Measurements from ENCODE around the gene TLN1. TPM values are rescaled to one million over a fixed set of nuclear protein-coding genes. Genes with fewer than 3 reads are reported as not detected.

Gene TLN1
- total and polyA plus RNA-seq, 2 of the 4 experiments (the other 2 are of a cell fraction) = 228 to 346 TPM

DNA sequence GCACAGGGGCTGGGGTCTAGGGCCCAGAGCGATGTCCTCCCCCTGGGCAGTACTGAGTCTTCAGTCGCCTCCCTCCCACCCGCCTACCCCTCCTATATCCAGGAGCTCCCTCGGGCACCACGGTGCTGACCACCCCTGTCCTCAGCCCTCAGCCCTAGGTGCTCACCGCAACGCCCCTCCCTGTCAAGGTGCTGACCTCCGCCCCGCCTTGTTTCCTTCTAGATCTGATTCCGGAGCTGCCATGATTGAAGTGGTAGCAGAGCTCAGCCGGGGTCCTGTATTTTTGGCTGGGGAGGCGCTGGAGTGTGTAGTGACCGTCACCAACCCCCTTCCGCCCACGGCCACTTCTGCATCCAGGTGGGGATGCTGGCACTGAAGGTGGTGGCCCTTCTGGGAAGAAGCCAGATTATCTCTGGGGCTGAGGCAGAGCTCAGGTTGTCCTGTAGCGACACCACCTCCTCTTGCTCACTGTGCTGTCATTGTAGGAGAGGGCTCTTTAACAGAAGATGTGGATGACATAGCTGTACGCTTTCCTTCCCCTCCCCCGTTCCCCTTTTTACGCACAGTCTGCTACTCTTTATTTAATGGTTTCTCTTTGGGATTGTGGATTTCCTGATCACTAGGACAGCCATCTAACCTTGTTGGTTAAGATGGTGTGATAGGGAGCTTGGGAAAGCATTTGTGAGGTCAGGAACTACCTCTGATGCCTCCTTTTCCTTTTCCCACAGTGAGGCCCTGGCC is 17.7 kb upstream of the TLN1 start:
- peak overlapping the region; percentile 99 for H2AFZ ChIP-seq (replicated peaks; ENCODE audit: low read length, poor library complexity)
- peak overlapping the region; percentile 65 for H4K5ac ChIP-seq (ENCODE audit: low read depth, low read length)
- H2BK20ac ChIP-seq (ENCODE audit: low read depth, low read length) = no peak overlapping the region
- no TSS peak for BruUV-seq (replicated peaks)
- peak overlapping the region; percentile 98 for H3K4me3 ChIP-seq (ENCODE audit: insufficient read depth, low read depth, low read length)
- H3K56ac ChIP-seq (ENCODE audit: extremely low read depth, insufficient read depth, low read length) = peak overlapping the region; percentile 47; the same call in 1 of the 2 replicates
- H2AK5ac ChIP-seq (ENCODE audit: low read depth, low read length) = peak overlapping the region; percentile 27
- H3K4me1 ChIP-seq (ENCODE audit: control insufficient read depth, insufficient read depth, low read length) = peaks cover 14% of the 10 kb centered on the region
- H3K9me3 ChIP-seq (ENCODE audit: control insufficient read depth, insufficient read depth, low read length) = no peaks in the 10 kb centered on the region
- peak overlapping the region; percentile 73 for H2BK5ac ChIP-seq (ENCODE audit: low read depth, low read length, poor library complexity, severe bottlenecking)
- intact Hi-C loops (cut with micrococcal nuclease) = no loop called here
- peak overlapping the region; percentile 99 for H3K9ac ChIP-seq (ENCODE audit: low read depth, low read length)
- H4K91ac ChIP-seq (ENCODE audit: insufficient read depth, low read depth, low read length) = peak overlapping the region; percentile 95
- peak; percentile 18 for ATAC-seq (ENCODE audit: low read depth)
- peaks cover 31% of the 10 kb centered on the region for H4K20me1 ChIP-seq (ENCODE audit: insufficient read depth, low read length)
- peaks cover 37% of the 10 kb centered on the region for H3K36me3 ChIP-seq (ENCODE audit: control insufficient read depth, insufficient read depth, low read length)
- ChIA-PET CTCF (interaction anchor here (0.6 to 2.7 kb wide), 2 partner anchors 14 to 114 kb away, joined by 3 to 7 read pairs; no protein-coding TSS in a partner anchor), POLR2A (ENCODE audit: unreplicated experiment) (no interaction called here)
- dilution Hi-C loops (cut with HindIII; ENCODE audit: low sequenced_read_pairs, unreplicated experiment) = no loop called here
- 0 out of 3 replicates have a peak overlapping the region, but pooled peaks have one; percentile 28 for H2BK15ac ChIP-seq (ENCODE audit: low read depth, low read length)
- peak overlapping the region; percentile 97 to 100 for H4K8ac ChIP-seq (ENCODE audit: low read depth in 2 of 2, low read length in 2 of 2)
- peak overlapping the region; percentile 97 for H3K4ac ChIP-seq (ENCODE audit: low read depth, low read length)
- peak overlapping the region; percentile 62; the same call in 1 of the 2 replicates for H2BK120ac ChIP-seq (ENCODE audit: low read depth, low read length)
- peak overlapping the region; percentile 94 for H3K27ac ChIP-seq (ENCODE audit: insufficient read depth, low read length)
- WGBS, 2 experiments (ENCODE audit: extremely low coverage in 2 of 2, insufficient read length in 1 of 2) = no CpG with 5 or more reads among the region's 19 CpGs
- no peak for DNase-seq
- in situ Hi-C loops (cut with MboI; ENCODE audit: low sequenced_read_pairs) = no loop called here
- peak overlapping the region; percentile 99 for H3K14ac ChIP-seq (replicated peaks; ENCODE audit: low read depth, low read length)
- H3K79me1 ChIP-seq (ENCODE audit: low read depth in 1 of 2, low read length in 2 of 2) = peaks cover 43 to 56% of the 10 kb centered on the region in 2 experiments
- H3K9me1 ChIP-seq (ENCODE audit: insufficient read depth, low read length) = peaks cover 21% of the 10 kb centered on the region
- no peaks in the 10 kb centered on the region for H3K27me3 ChIP-seq (ENCODE audit: control insufficient read depth, insufficient read depth, low read length)
- peak overlapping the region; percentile 73 for H3K23ac ChIP-seq (ENCODE audit: low read depth, low read length)
- peak overlapping the region; percentile 98 for H3K4me2 ChIP-seq (ENCODE audit: low read depth, low read length)
- H3K18ac ChIP-seq (ENCODE audit: low read depth, low read length) = no peak overlapping the region; the same call in 1 of the 2 replicates
- H2AK9ac ChIP-seq (replicated peaks; ENCODE audit: low read depth, low read length, poor library complexity) = peak overlapping the region; percentile 65
- no peak for TF ChIP-seq POLR2A (IDR thresholded peaks at IDR 0.05; ENCODE audit: low read depth, low read length)
- TF ChIP-seq MXI1 (IDR thresholded peaks at IDR 0.05; ENCODE audit: borderline replicate concordance, low read depth, low read length) = no peak
- no peak for TF ChIP-seq RFX5 (IDR thresholded peaks at IDR 0.05; ENCODE audit: low read depth, low read length)
- no peak for TF ChIP-seq NFE2L2 (IDR thresholded peaks at IDR 0.05; ENCODE audit: low read depth, low read length)
- no peak for TF ChIP-seq USF2 (IDR thresholded peaks at IDR 0.05; ENCODE audit: low read depth, low read length)
- TF ChIP-seq FOS (IDR thresholded peaks at IDR 0.05; ENCODE audit: low read depth, low read length) = no peak
- TF ChIP-seq CHD1 (IDR thresholded peaks at IDR 0.05; ENCODE audit: low read depth, low read length) = no peak
- TF ChIP-seq, protein P1, sequence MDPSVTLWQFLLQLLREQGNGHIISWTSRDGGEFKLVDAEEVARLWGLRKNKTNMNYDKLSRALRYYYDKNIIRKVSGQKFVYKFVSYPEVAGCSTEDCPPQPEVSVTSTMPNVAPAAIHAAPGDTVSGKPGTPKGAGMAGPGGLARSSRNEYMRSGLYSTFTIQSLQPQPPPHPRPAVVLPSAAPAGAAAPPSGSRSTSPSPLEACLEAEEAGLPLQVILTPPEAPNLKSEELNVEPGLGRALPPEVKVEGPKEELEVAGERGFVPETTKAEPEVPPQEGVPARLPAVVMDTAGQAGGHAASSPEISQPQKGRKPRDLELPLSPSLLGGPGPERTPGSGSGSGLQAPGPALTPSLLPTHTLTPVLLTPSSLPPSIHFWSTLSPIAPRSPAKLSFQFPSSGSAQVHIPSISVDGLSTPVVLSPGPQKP (IDR thresholded peaks at IDR 0.05; ENCODE audit: borderline replicate concordance, low read depth, low read length) = no peak
- TF ChIP-seq BHLHE40 (IDR thresholded peaks at IDR 0.05; ENCODE audit: low read depth, low read length) = no peak
- TF ChIP-seq CEBPB (IDR thresholded peaks at IDR 0.05; ENCODE audit: low read depth, low read length) = no peak
- TF ChIP-seq, protein P2, sequence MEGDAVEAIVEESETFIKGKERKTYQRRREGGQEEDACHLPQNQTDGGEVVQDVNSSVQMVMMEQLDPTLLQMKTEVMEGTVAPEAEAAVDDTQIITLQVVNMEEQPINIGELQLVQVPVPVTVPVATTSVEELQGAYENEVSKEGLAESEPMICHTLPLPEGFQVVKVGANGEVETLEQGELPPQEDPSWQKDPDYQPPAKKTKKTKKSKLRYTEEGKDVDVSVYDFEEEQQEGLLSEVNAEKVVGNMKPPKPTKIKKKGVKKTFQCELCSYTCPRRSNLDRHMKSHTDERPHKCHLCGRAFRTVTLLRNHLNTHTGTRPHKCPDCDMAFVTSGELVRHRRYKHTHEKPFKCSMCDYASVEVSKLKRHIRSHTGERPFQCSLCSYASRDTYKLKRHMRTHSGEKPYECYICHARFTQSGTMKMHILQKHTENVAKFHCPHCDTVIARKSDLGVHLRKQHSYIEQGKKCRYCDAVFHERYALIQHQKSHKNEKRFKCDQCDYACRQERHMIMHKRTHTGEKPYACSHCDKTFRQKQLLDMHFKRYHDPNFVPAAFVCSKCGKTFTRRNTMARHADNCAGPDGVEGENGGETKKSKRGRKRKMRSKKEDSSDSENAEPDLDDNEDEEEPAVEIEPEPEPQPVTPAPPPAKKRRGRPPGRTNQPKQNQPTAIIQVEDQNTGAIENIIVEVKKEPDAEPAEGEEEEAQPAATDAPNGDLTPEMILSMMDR (conservative IDR thresholded peaks at IDR 0.05; ENCODE audit: low read depth, low read length) = no peak
- no peak for TF ChIP-seq MAZ (IDR thresholded peaks at IDR 0.05; ENCODE audit: borderline replicate concordance, low read depth, low read length)
- TF ChIP-seq SMC3 (IDR thresholded peaks at IDR 0.05; ENCODE audit: low read depth, low read length) = no peak
- no peak for TF ChIP-seq RAD21 (IDR thresholded peaks at IDR 0.05; ENCODE audit: low read length)
- TF ChIP-seq MAFK (IDR thresholded peaks at IDR 0.05; ENCODE audit: low read depth, low read length) = no peak
